ENCODE results near the gene LRRC56.

LRRC56 gene

GRCh38 chr11:598005-598680 is 60.8 kb downstream of the LRRC56 start:
- DNase-seq (ENCODE audit: low spot score), result no peak

- DNase-seq (ENCODE audit: low spot score), result no peak
These were observed 64.4 kb downstream of the LRRC56 start for GRCh38 chr11:601573-602245.

GRCh38 chr11:603154-603553 is 65.8 kb downstream of the LRRC56 start:
- DNase-seq (ENCODE audit: low spot score), result no peak
